Endothelial cell of umbilical vein (primary cell): ENCODE data around the gene SSUH2. TPM values are rescaled to one million over a fixed set of nuclear protein-coding genes. Genes with fewer than 3 reads are reported as not detected.

ENCODE experiments used
- BruUV-seq: library from RNA; stranded (reverse); fragments of 400-500 nt; replicated peaks from 2 replicates; lab custom pipeline; 2021; lab: Mats Ljungman, UMichigan
- CTCF ChIA-PET: fragments of 300-600, 350-600 bp; sonication (Branson Sonifier 250); formaldehyde crosslinking; loops from one replicate; lab custom pipeline; 2021; ENCODE audit warnings: antibody characterized with exemption, inconsistent platforms; lab: Charles Lee
- POLR2A ChIA-PET: fragments of 300-600, 350-600 bp; sonication (Branson Sonifier 250); formaldehyde crosslinking; loops from one replicate; lab custom pipeline; 2021; ENCODE audit warnings: antibody characterized with exemption, inconsistent platforms; lab: Charles Lee
- DNase-seq: peaks from one replicate; pipeline ENCODE4 v3.0.0-alpha.2; 2011; ENCODE audit warnings: low read depth, low spot score
- FAIRE-seq: peaks from 2 replicates; lab custom pipeline; 2011; peaks lifted over from hg19 to GRCh38; lab: Jason Lieb, UNC
- H2AFZ ChIP-seq: 2 replicates; pipeline ENCODE4 v1.6.0; 2012; ENCODE audit warnings: low read depth, low read length, control low read depth, inconsistent platforms
- H3K27ac ChIP-seq: 2 replicates; pipeline ENCODE4 v1.5.1; 2011; ENCODE audit warnings: low read depth, mild to moderate bottlenecking, control low read depth, low read length, moderate library complexity; ENCODE audit not compliant: insufficient read depth
- H3K27me3 ChIP-seq, 2 experiments: 2 replicates each; pipeline versions ENCODE4 v1.6.0 to v1.6.1; 2011; ENCODE audit warnings: low read length in 2 of 2, mixed read lengths in 1 of 2; ENCODE audit not compliant: control insufficient read depth in 2 of 2, insufficient read depth in 2 of 2
- H3K36me3 ChIP-seq, 2 experiments: 2 replicates in 1 of 2; 3 replicates in 1 of 2; pipeline ENCODE4 v1.5.1; 2011; ENCODE audit warnings: low read length in 2 of 2, mild to moderate bottlenecking in 1 of 2, moderate library complexity in 1 of 2; ENCODE audit not compliant: control insufficient read depth in 2 of 2, insufficient read depth in 2 of 2; ENCODE audit errors: extremely low read depth in 1 of 2
- H3K4me1 ChIP-seq: 3 replicates; pipeline ENCODE4 v1.5.1; 2011; ENCODE audit warnings: mild to moderate bottlenecking, low read length; ENCODE audit not compliant: control insufficient read depth, insufficient read depth; ENCODE audit errors: extremely low read depth
- H3K4me2 ChIP-seq: 2 replicates; pipeline ENCODE4 v1.6.1; 2011; ENCODE audit warnings: low read length, control low read depth, mixed read lengths; ENCODE audit not compliant: insufficient read depth
- H3K4me3 ChIP-seq, 3 experiments: fragments of 200-600 bp in 1 of 3; sonication (generic), shearing (Covaris generic) in 1 of 3; replicated peaks in 1 of 3; 2 replicates each; pipeline ENCODE4 v1.5.1; 2011 to 2016; ENCODE audit warnings: control low read depth in 3 of 3, low read length in 3 of 3, mild to moderate bottlenecking in 2 of 3, inconsistent platforms in 1 of 3, low read depth in 1 of 3, moderate library complexity in 1 of 3; ENCODE audit not compliant: insufficient read depth in 1 of 3
- H3K79me2 ChIP-seq: 2 replicates; pipeline ENCODE4 v1.6.0; 2012; ENCODE audit warnings: low read length, inconsistent platforms; ENCODE audit not compliant: control insufficient read depth, insufficient read depth
- H3K9ac ChIP-seq: replicated peaks from 2 replicates; pipeline ENCODE3; 2011; ENCODE audit warnings: low read length, control low read depth; ENCODE audit not compliant: insufficient read depth; ENCODE audit errors: extremely low read depth
- H3K9me1 ChIP-seq: replicated peaks from 3 replicates; pipeline ENCODE4 v1.6.0; 2011; ENCODE audit warnings: mild to moderate bottlenecking, low read length; ENCODE audit not compliant: control insufficient read depth, insufficient read depth; ENCODE audit errors: extremely low read depth
- H3K9me3 ChIP-seq: replicated peaks from 2 replicates; pipeline ENCODE4 v1.5.1; 2012; ENCODE audit warnings: low read length, inconsistent platforms; ENCODE audit not compliant: control insufficient read depth, insufficient read depth
- H4K20me1 ChIP-seq: replicated peaks from 2 replicates; pipeline ENCODE3; 2011; ENCODE audit warnings: mild to moderate bottlenecking, low read length; ENCODE audit not compliant: control insufficient read depth, insufficient read depth; ENCODE audit errors: extremely low read depth
- EZH2 ChIP-seq: IDR thresholded peaks from 2 replicates; pipeline ENCODE4 v1.6.1; 2012; ENCODE audit warnings: borderline replicate concordance, low read depth, mild to moderate bottlenecking, moderate library complexity, low read length, inconsistent platforms; ENCODE audit not compliant: severe bottlenecking
- FOS ChIP-seq: IDR thresholded peaks from 2 replicates; pipeline ENCODE4 v1.6.1; 2011; ENCODE audit warnings: mild to moderate bottlenecking, low read length, moderate library complexity, borderline replicate concordance; ENCODE audit not compliant: insufficient read depth
- GATA2 ChIP-seq: IDR thresholded peaks from 2 replicates; pipeline ENCODE4 v1.7.0; 2011; ENCODE audit warnings: low read depth, mild to moderate bottlenecking, moderate library complexity, mixed read lengths, low read length; ENCODE audit not compliant: insufficient read length, insufficient read depth
- JUN ChIP-seq: IDR thresholded peaks from 2 replicates; pipeline ENCODE4 v1.6.1; 2011; ENCODE audit warnings: borderline replicate concordance, low read depth; ENCODE audit not compliant: insufficient read length, insufficient read depth
- MYC ChIP-seq: IDR thresholded peaks from one replicate; pipeline ENCODE4 v1.6.1; 2011; ENCODE audit warnings: mild to moderate bottlenecking, low read depth, low read length
- POLR2A ChIP-seq: IDR thresholded peaks from 2 replicates; pipeline ENCODE4 v1.6.1; 2012; ENCODE audit warnings: low read depth, mild to moderate bottlenecking, control low read depth, low read length
- POLR2AphosphoS5 ChIP-seq: IDR thresholded peaks from 2 replicates; pipeline ENCODE4 v1.6.1; 2012; ENCODE audit warnings: low read depth, mild to moderate bottlenecking, control low read depth, low read length, moderate library complexity; ENCODE audit not compliant: insufficient read depth
- dilution Hi-C: fragments of 300-500 bp; cut with MboI; formaldehyde crosslinking; loops from one replicate; pipeline ENCODE4 v1.15.0; 2019; ENCODE audit warnings: low sequenced_read_pairs; ENCODE audit not compliant: extremely low pct_ligation_motif_present
- intact Hi-C: fragments of 100-400 bp; cut with micrococcal nuclease; formaldehyde crosslinking; loops from one replicate; pipeline ENCODE4 v1.10.0; 2022
- polyA plus RNA-seq, 4 experiments: library from polyadenylated mRNA; depleted of rRNA in 3 of 4; stranded (reverse) in 3 of 4; unstranded in 1 of 4; fragments of >200 nt; gene quantifications; 2 replicates each; pipeline versions ENCODE4 v1.2.1 to v1.2.3, GENCODE V29; 2011 to 2012; ENCODE audit warnings: missing spikeins in 1 of 4
- total RNA-seq: library from RNA; stranded (reverse); gene quantifications from 2 replicates; pipeline ENCODE4 v1.2.3, GENCODE V29; 2021
- TF ChIP-seq, protein P1 (sequence below), 2 donors: IDR thresholded peaks; 1 replicate in 1 of 2; 2 replicates in 1 of 2; pipeline ENCODE4 v1.5.1; 2011; ENCODE audit warnings: low read length in 2 of 2, mild to moderate bottlenecking in 2 of 2, moderate library complexity in 2 of 2, control low read depth in 1 of 2, inconsistent platforms in 1 of 2, low read depth in 1 of 2; ENCODE audit not compliant: insufficient read depth in 1 of 2; ENCODE audit errors: extremely low read depth in 1 of 2
- TF ChIP-seq, protein P2 (sequence below): IDR thresholded peaks from 2 replicates; pipeline ENCODE4 v1.6.1; 2011; ENCODE audit not compliant: insufficient read depth, insufficient read length

SSUH2 gene
- total and polyA plus RNA-seq, 2 donors (not counting 3 experiments of a cell fraction or from before 2014, with no cell fraction given), result 0.44 TPM; not detected in 1

DNA sequence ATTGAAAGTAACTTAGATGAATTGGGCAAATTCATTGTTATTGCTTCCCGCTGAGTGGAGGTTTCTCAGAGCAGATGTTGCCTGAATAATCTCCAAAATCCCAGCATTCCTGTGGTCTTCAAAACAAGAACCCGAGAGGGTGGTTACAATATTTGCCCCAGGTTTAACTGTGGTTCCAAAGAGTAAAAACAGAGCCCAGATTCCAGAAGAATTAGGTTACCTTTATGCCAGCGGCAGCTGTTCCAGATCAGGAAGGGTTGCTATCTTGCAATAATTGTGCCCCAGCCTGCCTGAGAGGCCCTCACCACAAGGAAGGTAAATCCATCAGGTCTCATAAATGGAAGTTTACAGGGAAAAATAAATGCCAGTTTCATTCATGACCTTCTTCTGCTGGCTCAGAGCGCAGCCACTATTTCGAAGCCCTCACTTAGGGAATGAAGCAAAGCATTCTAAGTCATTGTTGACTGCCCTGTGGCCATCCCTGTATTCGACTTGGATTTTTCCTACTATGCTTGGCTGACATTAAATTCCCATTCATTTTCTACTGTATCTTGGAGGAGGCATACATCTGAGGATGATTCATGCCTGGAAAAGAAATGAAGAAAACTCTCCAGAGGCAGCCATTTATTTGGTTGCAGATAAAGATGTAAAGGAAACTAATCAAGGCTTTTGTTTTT lies 54.6 kb downstream of the SSUH2 start:
- Histone ChIP-seq H3K27me3 (no peaks in the 10 kb centered on the region), H3K9me1 (no peaks in the 10 kb centered on the region), H3K36me3 (no peaks in the 10 kb centered on the region), H3K4me2 (no peak overlapping the region), H3K4me3 (no peak overlapping the region), H3K9ac (no peak overlapping the region), H3K9me3 (no peaks in the 10 kb centered on the region), H3K79me2 (no peaks in the 10 kb centered on the region), H3K27ac (no peak overlapping the region), H3K4me1 (no peaks in the 10 kb centered on the region), H4K20me1 (no peaks in the 10 kb centered on the region), H2AFZ (no peak overlapping the region)
- TF ChIP-seq EZH2 (no peak), POLR2A (no peak), FOS (no peak)
- TF ChIP-seq, protein P1, sequence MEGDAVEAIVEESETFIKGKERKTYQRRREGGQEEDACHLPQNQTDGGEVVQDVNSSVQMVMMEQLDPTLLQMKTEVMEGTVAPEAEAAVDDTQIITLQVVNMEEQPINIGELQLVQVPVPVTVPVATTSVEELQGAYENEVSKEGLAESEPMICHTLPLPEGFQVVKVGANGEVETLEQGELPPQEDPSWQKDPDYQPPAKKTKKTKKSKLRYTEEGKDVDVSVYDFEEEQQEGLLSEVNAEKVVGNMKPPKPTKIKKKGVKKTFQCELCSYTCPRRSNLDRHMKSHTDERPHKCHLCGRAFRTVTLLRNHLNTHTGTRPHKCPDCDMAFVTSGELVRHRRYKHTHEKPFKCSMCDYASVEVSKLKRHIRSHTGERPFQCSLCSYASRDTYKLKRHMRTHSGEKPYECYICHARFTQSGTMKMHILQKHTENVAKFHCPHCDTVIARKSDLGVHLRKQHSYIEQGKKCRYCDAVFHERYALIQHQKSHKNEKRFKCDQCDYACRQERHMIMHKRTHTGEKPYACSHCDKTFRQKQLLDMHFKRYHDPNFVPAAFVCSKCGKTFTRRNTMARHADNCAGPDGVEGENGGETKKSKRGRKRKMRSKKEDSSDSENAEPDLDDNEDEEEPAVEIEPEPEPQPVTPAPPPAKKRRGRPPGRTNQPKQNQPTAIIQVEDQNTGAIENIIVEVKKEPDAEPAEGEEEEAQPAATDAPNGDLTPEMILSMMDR (IDR thresholded peaks at IDR 0.05; ENCODE audit: extremely low read depth in 1 of 2, insufficient read depth in 1 of 2, low read depth in 1 of 2, low read length in 2 of 2), result no peak
- TF ChIP-seq, protein P2, sequence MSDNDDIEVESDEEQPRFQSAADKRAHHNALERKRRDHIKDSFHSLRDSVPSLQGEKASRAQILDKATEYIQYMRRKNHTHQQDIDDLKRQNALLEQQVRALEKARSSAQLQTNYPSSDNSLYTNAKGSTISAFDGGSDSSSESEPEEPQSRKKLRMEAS, result no peak
- BruUV-seq, result no TSS peak
- FAIRE-seq (no peak), DNase-seq (no peak)
- intact Hi-C loops, result no loop called here
- dilution Hi-C loops, result no loop called here
- ChIA-PET CTCF (no interaction called here), POLR2A (no interaction called here)

DNA sequence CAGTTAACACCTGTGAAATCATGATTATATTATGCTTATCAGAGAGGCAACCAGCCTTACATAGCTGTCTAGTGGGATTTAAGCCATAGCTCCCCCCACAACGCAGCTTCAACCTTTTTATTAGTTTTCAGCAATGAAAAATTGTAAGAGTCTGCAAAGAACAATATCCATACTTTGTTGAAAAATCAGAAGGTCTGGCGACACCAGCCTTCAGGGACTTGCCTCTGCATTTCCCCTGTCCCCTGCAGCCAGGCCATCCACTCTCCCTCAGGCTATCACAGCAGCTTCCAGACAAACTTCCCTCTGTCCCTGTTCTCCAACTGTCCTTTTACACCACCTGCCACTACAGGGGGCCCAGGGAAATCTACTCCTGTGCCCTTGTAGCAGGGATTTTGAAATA lies 59.9 kb downstream of the SSUH2 start:
- Histone ChIP-seq H3K4me3 (no peak overlapping the region), H3K4me2 (no peak overlapping the region), H3K9me3 (no peaks in the 10 kb centered on the region), H3K9me1 (no peaks in the 10 kb centered on the region), H3K27me3 (no peaks in the 10 kb centered on the region), H3K27ac (no peak overlapping the region), H3K79me2 (no peaks in the 10 kb centered on the region), H4K20me1 (no peaks in the 10 kb centered on the region), H3K36me3 (no peaks in the 10 kb centered on the region), H3K9ac (no peak overlapping the region), H3K4me1 (no peaks in the 10 kb centered on the region), H2AFZ (no peak overlapping the region)
- CTCF ChIA-PET, result no interaction called here
- intact Hi-C loops, result no loop called here
- TF ChIP-seq, protein P2, result no peak
- TF ChIP-seq MYC (no peak), FOS (no peak), JUN (no peak), POLR2A (no peak), POLR2AphosphoS5 (no peak), GATA2 (no peak), EZH2 (no peak)
- TF ChIP-seq, protein P1 (IDR thresholded peaks at IDR 0.05; ENCODE audit: extremely low read depth in 1 of 2, insufficient read depth in 1 of 2, low read depth in 1 of 2, low read length in 2 of 2), result no peak
- FAIRE-seq (no peak), DNase-seq (no peak)
- no TSS peak for BruUV-seq
- POLR2A ChIA-PET, result no interaction called here
- dilution Hi-C loops, result no loop called here
